ENCODE results near the gene MCMBP. TPM values are rescaled to one million over a fixed set of nuclear protein-coding genes. Genes with fewer than 3 reads are reported as not detected.

The MCMBP gene
- total RNA-seq, 1 donor from 2014 or later = 53.0 TPM

GRCh38 chr10:119867317-119867716, 5.3 kb downstream of the MCMBP start:
- intact Hi-C loops (cut with DNase I) = no loop called here
- no peaks in the 10 kb centered on the region for H3K9me3 ChIP-seq
- DNase-seq (ENCODE audit: extremely low spot score in 2 of 2) = no peak
- H3K4me3 ChIP-seq = no peak overlapping the region
- H3K36me3 ChIP-seq = no peaks in the 10 kb centered on the region
- TF ChIP-seq POLR2A (IDR thresholded peaks at IDR 0.05) (no peak), POLR2AphosphoS5 (IDR thresholded peaks at IDR 0.05; ENCODE audit: insufficient read depth in 1 of 2, low read depth in 1 of 2) (no peak), CTCF (IDR thresholded peaks at IDR 0.05) (no peak)
- no peaks in the 10 kb centered on the region for H3K27me3 ChIP-seq
- H3K4me1 ChIP-seq = peaks cover 64% of the 10 kb centered on the region
- no peak overlapping the region for H3K27ac ChIP-seq

GRCh38 chr10:119865699-119866240, 6.9 kb downstream of the MCMBP start:
- DNase-seq (ENCODE audit: extremely low spot score in 2 of 2) = no peak
- no peak overlapping the region for H3K27ac ChIP-seq
- H3K4me3 ChIP-seq = no peak overlapping the region
- TF ChIP-seq POLR2A (IDR thresholded peaks at IDR 0.05) (no peak), POLR2AphosphoS5 (IDR thresholded peaks at IDR 0.05; ENCODE audit: insufficient read depth in 1 of 2, low read depth in 1 of 2) (no peak), CTCF (IDR thresholded peaks at IDR 0.05) (no peak)
- H3K27me3 ChIP-seq = no peaks in the 10 kb centered on the region
- intact Hi-C loops (cut with DNase I) = no loop called here
- peaks cover 67% of the 10 kb centered on the region for H3K4me1 ChIP-seq
- no peaks in the 10 kb centered on the region for H3K9me3 ChIP-seq
- H3K36me3 ChIP-seq = no peaks in the 10 kb centered on the region

GRCh38 chr10:119863951-119864565, 8.6 kb downstream of the MCMBP start:
- intact Hi-C loops (cut with DNase I) = no loop called here
- Histone ChIP-seq H3K27ac (no peak overlapping the region), H3K36me3 (no peaks in the 10 kb centered on the region), H3K4me1 (peaks cover 56% of the 10 kb centered on the region), H3K4me3 (no peak overlapping the region), H3K27me3 (no peaks in the 10 kb centered on the region), H3K9me3 (no peaks in the 10 kb centered on the region)
- TF ChIP-seq POLR2AphosphoS5 (IDR thresholded peaks at IDR 0.05; ENCODE audit: insufficient read depth in 1 of 2, low read depth in 1 of 2) (no peak), CTCF (IDR thresholded peaks at IDR 0.05) (no peak), POLR2A (IDR thresholded peaks at IDR 0.05) (no peak)
- DNase-seq (ENCODE audit: extremely low spot score in 2 of 2) = no peak

GRCh38 chr10:119862524-119862923, 10.1 kb downstream of the MCMBP start:
- H3K4me1 ChIP-seq = peaks cover 41% of the 10 kb centered on the region
- H3K36me3 ChIP-seq = no peaks in the 10 kb centered on the region
- no peak for DNase-seq (ENCODE audit: extremely low spot score in 2 of 2)
- no peak overlapping the region for H3K27ac ChIP-seq
- no peaks in the 10 kb centered on the region for H3K9me3 ChIP-seq
- intact Hi-C loops (cut with DNase I) = no loop called here
- no peak overlapping the region for H3K4me3 ChIP-seq
- H3K27me3 ChIP-seq = no peaks in the 10 kb centered on the region
- TF ChIP-seq POLR2AphosphoS5 (IDR thresholded peaks at IDR 0.05; ENCODE audit: insufficient read depth in 1 of 2, low read depth in 1 of 2) = no peak
- TF ChIP-seq POLR2A (IDR thresholded peaks at IDR 0.05) = no peak
- no peak for TF ChIP-seq CTCF (IDR thresholded peaks at IDR 0.05)

GRCh38 chr10:119860866-119861607, 11.6 kb downstream of the MCMBP start:
- H3K36me3 ChIP-seq = peaks cover 0 to 6% of the 10 kb centered on the region in 2 donors
- no peaks in the 10 kb centered on the region for H3K27me3 ChIP-seq
- no peak overlapping the region for H3K27ac ChIP-seq
- TF ChIP-seq POLR2AphosphoS5 (IDR thresholded peaks at IDR 0.05; ENCODE audit: insufficient read depth in 1 of 2, low read depth in 1 of 2) (no peak), CTCF (IDR thresholded peaks at IDR 0.05) (no peak), POLR2A (IDR thresholded peaks at IDR 0.05) (no peak)
- no peak overlapping the region for H3K4me3 ChIP-seq
- no peak for DNase-seq (ENCODE audit: extremely low spot score in 2 of 2)
- H3K9me3 ChIP-seq = no peaks in the 10 kb centered on the region
- intact Hi-C loops (cut with DNase I) = no loop called here
- peaks cover 26% of the 10 kb centered on the region for H3K4me1 ChIP-seq

Data from vagina (tissue), 2 donors.